BE2C (cell line): Measurements from ENCODE around the gene EIF5AL1.

ENCODE experiments used
- DNase-seq: peaks from one replicate; pipeline ENCODE4 v3.0.0-alpha.2; 2020
- H3K27me3 ChIP-seq: fragments of 250-450 bp; sonication (Bioruptor Pico); 2 replicates; pipeline ENCODE4 v1.5.1; 2020; ENCODE audit warnings: mild to moderate bottlenecking
- H3K36me3 ChIP-seq: fragments of 250-450 bp; sonication (Bioruptor Pico); 2 replicates; pipeline ENCODE4 v1.5.1; 2020; ENCODE audit warnings: mild to moderate bottlenecking
- H3K4me1 ChIP-seq: fragments of 250-450 bp; sonication (Bioruptor Pico); 2 replicates; pipeline ENCODE4 v1.5.1; 2020
- H3K4me3 ChIP-seq: 2 replicates; pipeline ENCODE4 v1.5.1; 2011; ENCODE audit warnings: low read depth, low read length
- H3K9me3 ChIP-seq: fragments of 250-450 bp; sonication (Bioruptor Pico); 2 replicates; pipeline ENCODE4 v1.5.1; 2020
- CTCF ChIP-seq: IDR thresholded peaks from 2 replicates; pipeline ENCODE4 v1.5.1; 2012; ENCODE audit warnings: mild to moderate bottlenecking, low read depth, low read length

Gene EIF5AL1

GRCh38 chr10:79490400-79491142 is 21.8 kb upstream of the EIF5AL1 start:
- H3K4me3 ChIP-seq, result no peak overlapping the region
- DNase-seq, result no peak
- no peaks in the 10 kb centered on the region for H3K27me3 ChIP-seq
- TF ChIP-seq CTCF, result no peak
- H3K36me3 ChIP-seq, result no peaks in the 10 kb centered on the region
- H3K4me1 ChIP-seq, result no peaks in the 10 kb centered on the region
- H3K9me3 ChIP-seq, result no peaks in the 10 kb centered on the region

- Histone ChIP-seq H3K4me3 (no peak overlapping the region), H3K36me3 (no peaks in the 10 kb centered on the region), H3K4me1 (no peaks in the 10 kb centered on the region), H3K9me3 (no peaks in the 10 kb centered on the region), H3K27me3 (no peaks in the 10 kb centered on the region)
- no peak for TF ChIP-seq CTCF
- DNase-seq, result no peak
These were observed 21.0 kb upstream of the EIF5AL1 start for GRCh38 chr10:79491143-79491835.

GRCh38 chr10:79492256-79492655 is 20.1 kb upstream of the EIF5AL1 start:
- no peak for DNase-seq
- Histone ChIP-seq H3K4me1 (no peaks in the 10 kb centered on the region), H3K27me3 (no peaks in the 10 kb centered on the region), H3K36me3 (no peaks in the 10 kb centered on the region), H3K4me3 (no peak overlapping the region), H3K9me3 (no peaks in the 10 kb centered on the region)
- no peak for TF ChIP-seq CTCF

GRCh38 chr10:79492839-79493238 is 19.5 kb upstream of the EIF5AL1 start:
- Histone ChIP-seq H3K4me1 (no peaks in the 10 kb centered on the region), H3K36me3 (no peaks in the 10 kb centered on the region), H3K9me3 (no peaks in the 10 kb centered on the region), H3K27me3 (no peaks in the 10 kb centered on the region), H3K4me3 (no peak overlapping the region)
- TF ChIP-seq CTCF, result no peak
- no peak for DNase-seq

- no peak overlapping the region for H3K4me3 ChIP-seq
- TF ChIP-seq CTCF, result no peak
- H3K36me3 ChIP-seq, result no peaks in the 10 kb centered on the region
- no peak for DNase-seq
- H3K9me3 ChIP-seq, result no peaks in the 10 kb centered on the region
- no peaks in the 10 kb centered on the region for H3K4me1 ChIP-seq
- H3K27me3 ChIP-seq, result no peaks in the 10 kb centered on the region
These were observed 18.5 kb upstream of the EIF5AL1 start for GRCh38 chr10:79493806-79494205.
